Neutrophil (primary cell): ENCODE measurements around the gene MYBL2.

Experiments used
- H3K27ac ChIP-seq: fragments of 200-600 bp; sonication (generic); 2 replicates; pipeline ENCODE4 v1.5.1; 2016; ENCODE audit warnings: mild to moderate bottlenecking, moderate library complexity
- H3K27me3 ChIP-seq: fragments of 200-600 bp; sonication (generic); 2 replicates; pipeline ENCODE4 v1.6.0; 2016; ENCODE audit warnings: mild to moderate bottlenecking
- H3K36me3 ChIP-seq: fragments of 200-600 bp; sonication (generic); 2 replicates; pipeline ENCODE4 v1.5.1; 2017
- H3K4me1 ChIP-seq, 2 experiments: fragments of 200-600 bp in 1 of 2; sonication (generic) in 1 of 2; 1 replicate in 1 of 2; 2 replicates in 1 of 2; pipeline versions ENCODE4 v1.5.1 to v1.6.1; 2013 to 2016; ENCODE audit warnings: low read depth in 1 of 2, low read length in 1 of 2, mild to moderate bottlenecking in 1 of 2, moderate library complexity in 1 of 2; ENCODE audit not compliant: control insufficient read depth in 1 of 2, insufficient read depth in 1 of 2
- H3K4me3 ChIP-seq, 2 experiments: fragments of 200-600 bp in 1 of 2; sonication (generic) in 1 of 2; 1 replicate in 1 of 2; 2 replicates in 1 of 2; pipeline ENCODE4 v1.5.1; 2013 to 2016; ENCODE audit warnings: low read depth in 1 of 2, low read length in 1 of 2, mild to moderate bottlenecking in 1 of 2, moderate library complexity in 1 of 2
- H3K9me3 ChIP-seq: fragments of 200-600 bp; sonication (generic); 2 replicates; pipeline ENCODE4 v1.5.1; 2016
- TF ChIP-seq, protein P1 (sequence below): fragments of 200-600 bp; sonication (generic); IDR thresholded peaks from 2 replicates; pipeline ENCODE4 v1.5.1; 2016; ENCODE audit warnings: antibody characterized with exemption

MYBL2 gene

GRCh38 chr20:43700627-43701026 is 33.7 kb downstream of the MYBL2 start:
- H3K36me3 ChIP-seq: peaks cover 40% of the 10 kb centered on the region
- TF ChIP-seq, protein P1, sequence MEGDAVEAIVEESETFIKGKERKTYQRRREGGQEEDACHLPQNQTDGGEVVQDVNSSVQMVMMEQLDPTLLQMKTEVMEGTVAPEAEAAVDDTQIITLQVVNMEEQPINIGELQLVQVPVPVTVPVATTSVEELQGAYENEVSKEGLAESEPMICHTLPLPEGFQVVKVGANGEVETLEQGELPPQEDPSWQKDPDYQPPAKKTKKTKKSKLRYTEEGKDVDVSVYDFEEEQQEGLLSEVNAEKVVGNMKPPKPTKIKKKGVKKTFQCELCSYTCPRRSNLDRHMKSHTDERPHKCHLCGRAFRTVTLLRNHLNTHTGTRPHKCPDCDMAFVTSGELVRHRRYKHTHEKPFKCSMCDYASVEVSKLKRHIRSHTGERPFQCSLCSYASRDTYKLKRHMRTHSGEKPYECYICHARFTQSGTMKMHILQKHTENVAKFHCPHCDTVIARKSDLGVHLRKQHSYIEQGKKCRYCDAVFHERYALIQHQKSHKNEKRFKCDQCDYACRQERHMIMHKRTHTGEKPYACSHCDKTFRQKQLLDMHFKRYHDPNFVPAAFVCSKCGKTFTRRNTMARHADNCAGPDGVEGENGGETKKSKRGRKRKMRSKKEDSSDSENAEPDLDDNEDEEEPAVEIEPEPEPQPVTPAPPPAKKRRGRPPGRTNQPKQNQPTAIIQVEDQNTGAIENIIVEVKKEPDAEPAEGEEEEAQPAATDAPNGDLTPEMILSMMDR: no peak

DNA sequence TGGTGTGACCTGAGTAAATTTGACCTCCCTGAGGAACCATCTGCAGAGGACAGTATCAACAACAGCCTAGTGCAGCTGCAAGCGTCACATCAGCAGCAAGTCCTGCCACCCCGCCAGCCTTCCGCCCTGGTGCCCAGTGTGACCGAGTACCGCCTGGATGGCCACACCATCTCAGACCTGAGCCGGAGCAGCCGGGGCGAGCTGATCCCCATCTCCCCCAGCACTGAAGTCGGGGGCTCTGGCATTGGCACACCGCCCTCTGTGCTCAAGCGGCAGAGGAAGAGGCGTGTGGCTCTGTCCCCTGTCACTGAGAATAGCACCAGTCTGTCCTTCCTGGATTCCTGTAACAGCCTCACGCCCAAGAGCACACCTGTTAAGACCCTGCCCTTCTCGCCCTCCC is 35.6 kb downstream of the MYBL2 start:
- TF ChIP-seq, protein P1: no peak
- H3K4me3 ChIP-seq: no peak overlapping the region
- no peaks in the 10 kb centered on the region for H3K4me1 ChIP-seq
- H3K36me3 ChIP-seq: peaks cover 40% of the 10 kb centered on the region
- H3K27ac ChIP-seq: no peak overlapping the region
- no peaks in the 10 kb centered on the region for H3K27me3 ChIP-seq
- no peaks in the 10 kb centered on the region for H3K9me3 ChIP-seq

More at GRCh38 chr20:43700627-43701026, 33.7 kb downstream of the MYBL2 start:
- H3K9me3 ChIP-seq: no peaks in the 10 kb centered on the region
- H3K27me3 ChIP-seq: no peaks in the 10 kb centered on the region
- H3K4me1 ChIP-seq: no peaks in the 10 kb centered on the region
- H3K27ac ChIP-seq: no peak overlapping the region
- H3K4me3 ChIP-seq: no peak overlapping the region

GRCh38 chr20:43710370-43711044 is 43.6 kb downstream of the MYBL2 start:
- Histone ChIP-seq H3K4me1 (no peaks in the 10 kb centered on the region), H3K4me3 (no peak overlapping the region), H3K9me3 (no peaks in the 10 kb centered on the region), H3K27me3 (no peaks in the 10 kb centered on the region), H3K36me3 (peaks cover 50% of the 10 kb centered on the region), H3K27ac (no peak overlapping the region)
- TF ChIP-seq, protein P1: no peak

DNA sequence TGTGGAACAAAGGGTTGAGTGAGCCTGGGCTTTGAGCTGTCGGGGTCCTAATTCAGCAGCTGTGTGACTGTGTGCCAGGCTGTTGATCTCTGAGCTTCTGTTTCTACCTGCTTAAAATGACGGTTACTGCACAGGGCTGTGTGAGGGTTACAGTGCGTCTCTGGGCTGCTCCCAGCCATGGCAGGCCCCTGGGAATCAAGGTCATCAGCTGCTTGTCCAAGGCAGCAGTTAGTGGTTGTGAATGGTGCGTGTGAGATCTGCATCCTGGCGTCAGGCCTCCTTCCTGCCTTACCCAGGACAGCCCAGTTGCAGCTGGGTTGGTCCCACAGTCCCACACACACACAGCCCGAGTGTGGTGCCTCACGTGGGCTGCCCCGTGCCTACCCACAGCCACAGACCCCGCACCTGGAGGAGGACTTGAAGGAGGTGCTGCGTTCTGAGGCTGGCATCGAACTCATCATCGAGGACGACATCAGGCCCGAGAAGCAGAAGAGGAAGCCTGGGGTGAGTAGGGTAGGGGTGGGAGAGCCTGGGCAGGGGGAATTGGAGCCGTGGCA is 44.3 kb downstream of the MYBL2 start:
- Histone ChIP-seq H3K4me3 (no peak overlapping the region), H3K4me1 (no peaks in the 10 kb centered on the region), H3K27me3 (no peaks in the 10 kb centered on the region), H3K27ac (no peak overlapping the region), H3K36me3 (peaks cover 57% of the 10 kb centered on the region), H3K9me3 (no peaks in the 10 kb centered on the region)
- TF ChIP-seq, protein P1: no peak

DNA sequence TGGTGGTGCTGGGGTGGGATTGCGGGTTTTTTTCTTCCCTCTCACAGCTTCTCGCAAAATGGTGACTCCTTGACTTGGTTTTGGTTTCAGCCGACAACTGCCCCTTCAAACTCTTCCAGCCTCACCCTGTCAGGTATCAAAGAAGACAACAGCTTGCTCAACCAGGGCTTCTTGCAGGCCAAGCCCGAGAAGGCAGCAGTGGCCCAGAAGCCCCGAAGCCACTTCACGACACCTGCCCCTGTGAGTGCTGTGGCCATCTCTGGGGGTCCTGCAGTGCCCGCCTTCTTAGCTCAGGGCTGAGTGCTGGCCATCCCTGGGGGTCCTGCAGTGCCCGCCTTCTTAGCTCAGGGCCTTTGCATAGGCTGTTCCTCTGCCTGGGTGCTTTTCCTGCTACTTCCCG is 48.1 kb downstream of the MYBL2 start:
- Histone ChIP-seq H3K9me3 (no peaks in the 10 kb centered on the region), H3K4me3 (no peak overlapping the region), H3K27ac (no peak overlapping the region), H3K4me1 (no peaks in the 10 kb centered on the region), H3K27me3 (no peaks in the 10 kb centered on the region), H3K36me3 (peaks cover 57% of the 10 kb centered on the region)
- TF ChIP-seq, protein P1: no peak
